ENCODE measurements around the gene PCED1B. TPM values are rescaled to one million over a fixed set of nuclear protein-coding genes. Genes with fewer than 3 reads are reported as not detected.

Gene PCED1B
- total RNA-seq, 1 donor from 2014 or later: 0.41 TPM

GRCh38 chr12:47207829-47208248, 128.4 kb downstream of the PCED1B start:
- H3K4me3 Mint-ChIP-seq: no peak overlapping the region
- TF ChIP-seq, protein P1, sequence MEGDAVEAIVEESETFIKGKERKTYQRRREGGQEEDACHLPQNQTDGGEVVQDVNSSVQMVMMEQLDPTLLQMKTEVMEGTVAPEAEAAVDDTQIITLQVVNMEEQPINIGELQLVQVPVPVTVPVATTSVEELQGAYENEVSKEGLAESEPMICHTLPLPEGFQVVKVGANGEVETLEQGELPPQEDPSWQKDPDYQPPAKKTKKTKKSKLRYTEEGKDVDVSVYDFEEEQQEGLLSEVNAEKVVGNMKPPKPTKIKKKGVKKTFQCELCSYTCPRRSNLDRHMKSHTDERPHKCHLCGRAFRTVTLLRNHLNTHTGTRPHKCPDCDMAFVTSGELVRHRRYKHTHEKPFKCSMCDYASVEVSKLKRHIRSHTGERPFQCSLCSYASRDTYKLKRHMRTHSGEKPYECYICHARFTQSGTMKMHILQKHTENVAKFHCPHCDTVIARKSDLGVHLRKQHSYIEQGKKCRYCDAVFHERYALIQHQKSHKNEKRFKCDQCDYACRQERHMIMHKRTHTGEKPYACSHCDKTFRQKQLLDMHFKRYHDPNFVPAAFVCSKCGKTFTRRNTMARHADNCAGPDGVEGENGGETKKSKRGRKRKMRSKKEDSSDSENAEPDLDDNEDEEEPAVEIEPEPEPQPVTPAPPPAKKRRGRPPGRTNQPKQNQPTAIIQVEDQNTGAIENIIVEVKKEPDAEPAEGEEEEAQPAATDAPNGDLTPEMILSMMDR (conservative IDR thresholded peaks at IDR 0.05): no peak
- H3K27ac Mint-ChIP-seq: no peak overlapping the region
- H3K9me3 Mint-ChIP-seq: peaks cover 9% of the 10 kb centered on the region
- no peaks in the 10 kb centered on the region for H3K27me3 Mint-ChIP-seq
- H3K4me1 Mint-ChIP-seq (ENCODE audit: unreplicated experiment): peaks cover 8% of the 10 kb centered on the region
- DNase-seq (ENCODE audit: extremely low spot score, unreplicated experiment): no peak
- no peaks in the 10 kb centered on the region for H3K36me3 Mint-ChIP-seq

DNA sequence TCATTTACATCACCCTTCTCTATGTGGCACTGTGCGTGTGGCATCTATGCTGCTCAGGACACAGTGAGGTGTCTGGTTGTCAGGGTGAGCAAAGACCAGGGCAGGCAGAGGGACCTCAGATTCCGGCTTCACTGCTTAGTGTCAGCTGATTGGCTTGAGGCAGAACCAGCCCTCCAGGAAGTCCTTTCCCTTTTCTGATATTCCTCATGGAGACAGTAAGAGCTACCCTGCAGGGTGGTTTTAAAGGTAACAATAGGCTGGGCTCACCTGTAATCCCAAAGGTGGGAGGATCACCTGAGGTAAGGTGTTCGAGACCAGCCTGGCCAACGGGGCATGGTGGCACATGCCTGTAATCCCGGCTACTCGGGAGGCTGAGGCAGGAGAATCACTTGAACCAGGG, 129.6 kb downstream of the PCED1B start:
- Mint-ChIP-seq H3K36me3 (no peaks in the 10 kb centered on the region), H3K9me3 (peaks cover 9% of the 10 kb centered on the region), H3K27me3 (no peaks in the 10 kb centered on the region), H3K4me3 (no peak overlapping the region), H3K27ac (no peak overlapping the region), H3K4me1 (ENCODE audit: unreplicated experiment) (peaks cover 8% of the 10 kb centered on the region)
- TF ChIP-seq, protein P1 (conservative IDR thresholded peaks at IDR 0.05): no peak
- no peak for DNase-seq (ENCODE audit: extremely low spot score, unreplicated experiment)

DNA sequence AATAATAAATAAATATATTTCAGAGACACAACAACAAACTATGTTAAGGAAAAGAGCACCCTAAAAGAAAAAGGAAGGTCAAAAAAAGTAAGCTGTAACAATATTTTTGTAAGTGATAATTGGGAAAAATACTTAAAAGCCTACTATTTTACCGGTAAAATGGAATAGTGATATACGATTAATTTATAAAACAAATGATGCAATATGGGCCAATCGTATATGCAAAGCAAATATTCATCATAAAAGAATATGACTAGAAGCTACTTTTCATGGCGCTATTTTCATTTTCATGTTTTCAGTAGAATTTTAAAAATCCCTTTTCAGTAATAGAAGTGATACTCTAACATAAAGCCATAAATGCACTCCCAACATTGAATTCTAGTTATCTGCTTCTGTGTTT, 131.4 kb downstream of the PCED1B start:
- DNase-seq (ENCODE audit: extremely low spot score, unreplicated experiment): no peak
- Mint-ChIP-seq H3K4me3 (no peak overlapping the region), H3K27ac (no peak overlapping the region), H3K36me3 (no peaks in the 10 kb centered on the region), H3K9me3 (no peaks in the 10 kb centered on the region), H3K4me1 (ENCODE audit: unreplicated experiment) (peaks cover 8% of the 10 kb centered on the region), H3K27me3 (no peaks in the 10 kb centered on the region)
- TF ChIP-seq, protein P1 (conservative IDR thresholded peaks at IDR 0.05): no peak

DNA sequence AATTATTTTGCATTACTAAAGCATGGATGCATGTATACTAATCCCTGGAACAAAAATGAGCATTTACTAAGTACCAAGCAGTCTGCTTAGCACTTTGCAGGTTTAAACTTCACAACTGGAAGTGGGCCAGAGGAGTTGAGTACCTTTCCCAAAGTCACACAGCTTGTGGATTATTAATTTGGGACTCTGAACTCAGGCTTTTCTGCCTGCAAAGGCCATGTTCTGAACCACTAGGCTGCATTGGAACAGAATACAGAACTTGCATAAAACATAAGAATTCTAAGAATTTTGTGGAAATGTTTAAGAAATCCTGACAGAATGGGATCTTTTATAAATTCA, 133.2 kb downstream of the PCED1B start:
- Mint-ChIP-seq H3K36me3 (no peaks in the 10 kb centered on the region), H3K27me3 (no peaks in the 10 kb centered on the region), H3K4me1 (ENCODE audit: unreplicated experiment) (peaks cover 4% of the 10 kb centered on the region), H3K4me3 (no peak overlapping the region), H3K27ac (no peak overlapping the region), H3K9me3 (peaks cover 5% of the 10 kb centered on the region)
- TF ChIP-seq, protein P1 (conservative IDR thresholded peaks at IDR 0.05): no peak
- DNase-seq (ENCODE audit: extremely low spot score, unreplicated experiment): no peak

DNA sequence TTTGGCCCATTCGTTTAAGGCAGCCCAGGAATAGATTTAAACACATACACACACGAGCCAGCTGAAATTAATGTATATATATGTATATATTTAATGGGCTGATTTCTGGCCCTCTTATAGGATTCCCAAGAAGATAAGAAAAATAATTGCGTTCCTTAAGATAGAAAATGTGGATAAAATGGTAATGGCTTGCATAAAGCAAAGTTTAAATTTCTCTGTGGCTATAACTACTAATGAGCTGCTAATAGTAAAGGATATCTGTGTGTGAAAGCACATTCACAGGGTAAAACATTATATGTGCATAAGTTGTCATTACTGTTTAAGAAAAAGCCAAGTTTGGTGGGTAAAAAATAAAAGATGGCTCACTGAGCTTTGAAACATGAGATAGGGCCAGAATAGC, 134.0 kb downstream of the PCED1B start:
- no peak overlapping the region for H3K4me3 Mint-ChIP-seq
- TF ChIP-seq, protein P1 (conservative IDR thresholded peaks at IDR 0.05): no peak
- no peaks in the 10 kb centered on the region for H3K27me3 Mint-ChIP-seq
- H3K27ac Mint-ChIP-seq: no peak overlapping the region
- H3K4me1 Mint-ChIP-seq (ENCODE audit: unreplicated experiment): no peaks in the 10 kb centered on the region
- DNase-seq (ENCODE audit: extremely low spot score, unreplicated experiment): no peak
- peaks cover 5% of the 10 kb centered on the region for H3K9me3 Mint-ChIP-seq
- no peaks in the 10 kb centered on the region for H3K36me3 Mint-ChIP-seq

DNA sequence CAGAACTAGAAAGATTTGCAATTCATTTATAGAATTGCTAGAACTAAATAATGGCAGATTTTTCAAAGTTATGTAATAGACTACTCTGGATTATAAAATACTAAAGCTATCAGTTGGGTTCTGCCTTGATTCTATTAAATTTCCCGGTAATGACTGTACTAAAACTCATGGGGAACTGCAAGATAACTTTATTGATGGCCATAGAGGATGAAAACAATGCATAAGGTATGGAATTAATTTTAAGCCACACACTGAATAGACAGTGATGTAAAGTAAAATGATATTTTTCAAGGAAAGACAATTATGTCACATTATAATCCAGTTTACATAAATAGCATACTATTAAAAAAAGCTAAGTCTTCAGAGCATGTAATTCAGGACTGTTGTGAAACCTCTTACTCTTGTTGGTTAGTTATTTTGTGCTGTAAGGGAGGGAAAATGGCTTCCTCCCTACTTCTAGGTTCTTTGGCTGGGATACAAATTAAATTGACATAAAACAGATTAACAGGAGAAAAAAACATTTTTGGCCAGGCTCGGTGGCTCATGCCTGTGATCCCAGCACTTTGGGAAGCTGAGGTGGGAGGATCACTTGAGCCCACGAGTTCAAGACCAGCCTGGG, 134.7 kb downstream of the PCED1B start:
- Mint-ChIP-seq H3K36me3 (no peaks in the 10 kb centered on the region), H3K27me3 (no peaks in the 10 kb centered on the region), H3K4me1 (ENCODE audit: unreplicated experiment) (no peaks in the 10 kb centered on the region), H3K4me3 (no peak overlapping the region), H3K27ac (no peak overlapping the region), H3K9me3 (peaks cover 5% of the 10 kb centered on the region)
- no peak for DNase-seq (ENCODE audit: extremely low spot score, unreplicated experiment)
- TF ChIP-seq, protein P1 (conservative IDR thresholded peaks at IDR 0.05): no peak
